ENCODE measurements around the gene DAPK2. TPM values are rescaled to one million over a fixed set of nuclear protein-coding genes. Genes with fewer than 3 reads are reported as not detected.

DAPK2 gene
- total and polyA plus RNA-seq, 2 experiments from 2014 or later: 0.51 to 1.4 TPM

DNA sequence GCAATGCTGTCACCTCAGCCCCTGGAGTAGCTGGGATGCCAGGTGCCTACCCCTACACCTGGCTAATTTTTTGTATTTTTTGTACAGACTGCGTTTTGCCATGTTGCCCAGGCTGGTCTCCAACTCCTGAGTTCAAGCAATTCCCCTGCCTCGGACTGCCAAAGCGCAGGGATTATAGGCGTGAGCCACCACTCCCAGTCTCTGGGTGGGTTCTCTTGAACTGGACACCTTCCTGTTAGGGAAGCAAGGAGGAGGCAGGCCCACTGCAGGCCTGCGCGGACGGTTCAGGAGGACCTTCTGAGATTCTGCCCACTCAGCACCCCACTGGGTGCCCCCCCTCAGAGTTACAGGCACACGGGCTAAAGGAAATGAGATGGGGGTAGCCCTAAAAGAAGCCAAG, 138.8 kb downstream of the DAPK2 start:
- TF ChIP-seq, protein P1, sequence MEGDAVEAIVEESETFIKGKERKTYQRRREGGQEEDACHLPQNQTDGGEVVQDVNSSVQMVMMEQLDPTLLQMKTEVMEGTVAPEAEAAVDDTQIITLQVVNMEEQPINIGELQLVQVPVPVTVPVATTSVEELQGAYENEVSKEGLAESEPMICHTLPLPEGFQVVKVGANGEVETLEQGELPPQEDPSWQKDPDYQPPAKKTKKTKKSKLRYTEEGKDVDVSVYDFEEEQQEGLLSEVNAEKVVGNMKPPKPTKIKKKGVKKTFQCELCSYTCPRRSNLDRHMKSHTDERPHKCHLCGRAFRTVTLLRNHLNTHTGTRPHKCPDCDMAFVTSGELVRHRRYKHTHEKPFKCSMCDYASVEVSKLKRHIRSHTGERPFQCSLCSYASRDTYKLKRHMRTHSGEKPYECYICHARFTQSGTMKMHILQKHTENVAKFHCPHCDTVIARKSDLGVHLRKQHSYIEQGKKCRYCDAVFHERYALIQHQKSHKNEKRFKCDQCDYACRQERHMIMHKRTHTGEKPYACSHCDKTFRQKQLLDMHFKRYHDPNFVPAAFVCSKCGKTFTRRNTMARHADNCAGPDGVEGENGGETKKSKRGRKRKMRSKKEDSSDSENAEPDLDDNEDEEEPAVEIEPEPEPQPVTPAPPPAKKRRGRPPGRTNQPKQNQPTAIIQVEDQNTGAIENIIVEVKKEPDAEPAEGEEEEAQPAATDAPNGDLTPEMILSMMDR (IDR thresholded peaks at IDR 0.05; ENCODE audit: low read depth, low read length): no peak
- H3K36me3 ChIP-seq: no peaks in the 10 kb centered on the region
- no peak for DNase-seq (ENCODE audit: low read depth in 1 of 2, low spot score in 1 of 2)

DNA sequence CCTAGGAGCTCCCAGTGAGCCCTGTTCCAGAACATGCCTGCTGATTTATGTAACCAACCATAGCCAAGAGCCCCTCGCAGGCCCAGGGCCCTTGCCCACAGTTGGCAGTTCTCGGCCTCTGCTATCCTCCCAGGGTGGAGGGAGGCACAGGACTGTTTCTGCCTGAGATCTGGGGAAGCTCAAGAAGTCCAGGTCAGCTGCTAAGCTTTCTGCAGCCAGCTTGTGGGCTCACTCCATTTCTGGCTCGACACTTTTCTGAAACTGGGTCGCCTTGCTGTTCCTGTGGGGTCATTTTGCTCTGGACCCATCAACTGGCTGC, 140.1 kb downstream of the DAPK2 start:
- DNase-seq (ENCODE audit: low read depth in 1 of 2, low spot score in 1 of 2): no peak
- no peak overlapping the region for H3K4me3 ChIP-seq
- H3K27me3 ChIP-seq: no peaks in the 10 kb centered on the region
- no peaks in the 10 kb centered on the region for H3K4me1 ChIP-seq (ENCODE audit: low read depth)
- H3K36me3 ChIP-seq: no peaks in the 10 kb centered on the region
- H3K27ac ChIP-seq: no peak overlapping the region
- TF ChIP-seq, protein P1 (IDR thresholded peaks at IDR 0.05; ENCODE audit: low read depth, low read length): no peak
- no peaks in the 10 kb centered on the region for H3K9me3 ChIP-seq (ENCODE audit: low read depth)

More for the DNA sequence above, 138.8 kb downstream of the DAPK2 start:
- H3K27ac ChIP-seq: no peak overlapping the region
- H3K9me3 ChIP-seq (ENCODE audit: low read depth): no peaks in the 10 kb centered on the region
- no peaks in the 10 kb centered on the region for H3K4me1 ChIP-seq (ENCODE audit: low read depth)
- no peaks in the 10 kb centered on the region for H3K27me3 ChIP-seq
- no peak overlapping the region for H3K4me3 ChIP-seq

DNA sequence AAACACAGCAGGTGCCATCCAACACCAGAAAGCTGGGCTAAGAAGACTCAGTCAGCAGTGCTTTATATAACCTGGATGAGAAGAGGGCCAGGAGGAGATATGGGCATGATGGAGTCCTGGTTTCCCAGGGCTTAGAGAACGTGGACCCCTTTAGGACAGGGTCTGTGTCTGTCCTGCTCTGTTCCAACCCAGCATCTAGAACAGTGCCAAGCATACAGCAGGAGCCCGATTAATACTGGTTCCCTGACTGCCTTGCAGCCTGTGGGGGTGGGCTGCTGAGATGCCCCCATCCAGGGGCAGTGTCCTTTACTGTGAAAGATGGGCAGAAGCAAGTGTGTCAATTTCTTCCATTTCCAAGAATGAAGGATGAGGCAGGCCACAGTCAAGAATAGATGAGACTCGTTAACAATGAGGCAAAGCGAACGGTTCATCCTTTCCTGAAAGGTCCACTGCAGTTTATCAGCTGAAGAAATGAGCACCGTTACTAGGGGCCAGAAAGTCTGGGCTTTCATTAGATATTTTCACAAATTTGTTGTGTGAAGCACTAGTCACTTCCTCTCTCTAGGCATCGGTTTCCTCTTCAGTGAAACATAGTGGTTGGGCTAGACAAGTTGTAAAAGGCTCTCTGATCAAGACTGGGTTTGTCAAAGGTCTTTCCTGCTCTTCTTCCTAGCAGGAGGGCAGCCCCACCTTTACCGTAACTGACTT, 140.6 kb downstream of the DAPK2 start:
- no peak for DNase-seq (ENCODE audit: low read depth in 1 of 2, low spot score in 1 of 2)
- H3K4me1 ChIP-seq (ENCODE audit: low read depth): no peaks in the 10 kb centered on the region
- TF ChIP-seq, protein P1 (IDR thresholded peaks at IDR 0.05; ENCODE audit: low read depth, low read length): no peak
- no peaks in the 10 kb centered on the region for H3K9me3 ChIP-seq (ENCODE audit: low read depth)
- no peaks in the 10 kb centered on the region for H3K36me3 ChIP-seq
- no peaks in the 10 kb centered on the region for H3K27me3 ChIP-seq
- H3K27ac ChIP-seq: no peak overlapping the region
- H3K4me3 ChIP-seq: no peak overlapping the region

DNA sequence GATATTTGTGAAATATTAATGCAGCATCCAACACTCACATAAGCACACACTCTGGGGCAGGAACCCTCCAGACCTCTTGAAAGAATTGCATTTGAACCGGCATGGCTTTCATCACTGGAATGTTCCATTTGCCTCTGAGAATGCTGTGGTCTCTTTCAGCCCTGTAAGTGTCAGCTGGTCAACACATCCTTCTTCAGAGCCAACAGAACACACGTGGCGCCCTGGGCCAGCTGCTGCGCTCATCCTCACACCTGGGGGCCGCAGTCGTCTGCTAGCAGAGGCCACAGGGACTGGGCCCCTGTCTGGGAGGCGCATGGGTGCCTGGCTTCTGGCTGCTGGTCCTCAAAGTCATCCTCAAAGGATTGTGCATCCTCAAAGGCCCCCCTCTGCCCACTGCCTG, 141.2 kb downstream of the DAPK2 start:
- no peak overlapping the region for H3K4me3 ChIP-seq
- no peak overlapping the region for H3K27ac ChIP-seq
- no peaks in the 10 kb centered on the region for H3K36me3 ChIP-seq
- TF ChIP-seq, protein P1 (IDR thresholded peaks at IDR 0.05; ENCODE audit: low read depth, low read length): no peak
- no peaks in the 10 kb centered on the region for H3K9me3 ChIP-seq (ENCODE audit: low read depth)
- H3K27me3 ChIP-seq: no peaks in the 10 kb centered on the region
- DNase-seq (ENCODE audit: low read depth in 1 of 2, low spot score in 1 of 2): no peak
- no peaks in the 10 kb centered on the region for H3K4me1 ChIP-seq (ENCODE audit: low read depth)

GRCh38 chr15:63904042-63904441, 142.2 kb downstream of the DAPK2 start:
- no peak for DNase-seq (ENCODE audit: low read depth in 1 of 2, low spot score in 1 of 2)
- Histone ChIP-seq H3K9me3 (ENCODE audit: low read depth) (no peaks in the 10 kb centered on the region), H3K27me3 (no peaks in the 10 kb centered on the region), H3K27ac (no peak overlapping the region), H3K4me1 (ENCODE audit: low read depth) (no peaks in the 10 kb centered on the region), H3K4me3 (no peak overlapping the region), H3K36me3 (no peaks in the 10 kb centered on the region)
- TF ChIP-seq, protein P1 (IDR thresholded peaks at IDR 0.05; ENCODE audit: low read depth, low read length): no peak

All from cardiac muscle cell (in vitro differentiated cells and primary cell).